AG04449 (cell line): Measurements from ENCODE around the gene SORCS1.

ENCODE experiments used
- CTCF ChIA-PET: fragments of 350-600 bp; formaldehyde crosslinking; extraction: SDS; loops from one replicate; lab custom pipeline; 2021; ENCODE audit warnings: antibody characterized with exemption; lab: Yijun Ruan, JAX
- POLR2A ChIA-PET: fragments of 400-600, 350-600 bp; formaldehyde crosslinking; extraction: SDS; loops from one replicate; lab custom pipeline; 2020; ENCODE audit warnings: antibody characterized with exemption, inconsistent platforms; lab: Yijun Ruan, JAX
- DNase-seq: peaks from one replicate; pipeline ENCODE4 v3.0.0-alpha.2; 2010; ENCODE audit warnings: low read depth, low spot score
- H3K4me3 ChIP-seq: 2 replicates; pipeline ENCODE4 v1.5.1; 2011; ENCODE audit warnings: low read depth, mild to moderate bottlenecking, control low read depth, low read length
- CTCF ChIP-seq: IDR thresholded peaks from one replicate; pipeline ENCODE4 v1.5.1; 2011; ENCODE audit warnings: mild to moderate bottlenecking, moderate library complexity, low read length, control low read depth, inconsistent platforms; ENCODE audit not compliant: insufficient read depth; ENCODE audit errors: missing control alignments

The SORCS1 gene

GRCh38 chr10:107085665-107086525, 78.6 kb downstream of the SORCS1 start:
- DNase-seq = no peak
- CTCF ChIA-PET = no interaction called here
- POLR2A ChIA-PET = no interaction called here
- TF ChIP-seq CTCF = no peak
- H3K4me3 ChIP-seq = no peak overlapping the region

- ChIA-PET POLR2A (no interaction called here), CTCF (no interaction called here)
- no peak for DNase-seq
- TF ChIP-seq CTCF = no peak
- H3K4me3 ChIP-seq = no peak overlapping the region
These were observed 81.0 kb downstream of the SORCS1 start for GRCh38 chr10:107083388-107084009.

- no peak for DNase-seq
These were observed 82.9 kb downstream of the SORCS1 start for GRCh38 chr10:107081644-107082043.

GRCh38 chr10:107075117-107075516, 89.4 kb downstream of the SORCS1 start:
- TF ChIP-seq CTCF = no peak
- no peak overlapping the region for H3K4me3 ChIP-seq
- ChIA-PET POLR2A (no interaction called here), CTCF (no interaction called here)
- no peak for DNase-seq

More at GRCh38 chr10:107081644-107082043, 82.9 kb downstream of the SORCS1 start:
- no peak overlapping the region for H3K4me3 ChIP-seq
- no peak for TF ChIP-seq CTCF
- ChIA-PET CTCF (no interaction called here), POLR2A (no interaction called here)

GRCh38 chr10:107072786-107073185, 91.7 kb downstream of the SORCS1 start:
- H3K4me3 ChIP-seq = no peak overlapping the region
- TF ChIP-seq CTCF = no peak
- CTCF ChIA-PET = no interaction called here
- POLR2A ChIA-PET = no interaction called here
- DNase-seq = no peak

- ChIA-PET POLR2A (no interaction called here), CTCF (no interaction called here)
- no peak for DNase-seq
- H3K4me3 ChIP-seq = no peak overlapping the region
- no peak for TF ChIP-seq CTCF
These were observed 92.5 kb downstream of the SORCS1 start for GRCh38 chr10:107072028-107072427.
